ENCODE measurements around the gene VAV2.

- TF ChIP-seq, protein P1, sequence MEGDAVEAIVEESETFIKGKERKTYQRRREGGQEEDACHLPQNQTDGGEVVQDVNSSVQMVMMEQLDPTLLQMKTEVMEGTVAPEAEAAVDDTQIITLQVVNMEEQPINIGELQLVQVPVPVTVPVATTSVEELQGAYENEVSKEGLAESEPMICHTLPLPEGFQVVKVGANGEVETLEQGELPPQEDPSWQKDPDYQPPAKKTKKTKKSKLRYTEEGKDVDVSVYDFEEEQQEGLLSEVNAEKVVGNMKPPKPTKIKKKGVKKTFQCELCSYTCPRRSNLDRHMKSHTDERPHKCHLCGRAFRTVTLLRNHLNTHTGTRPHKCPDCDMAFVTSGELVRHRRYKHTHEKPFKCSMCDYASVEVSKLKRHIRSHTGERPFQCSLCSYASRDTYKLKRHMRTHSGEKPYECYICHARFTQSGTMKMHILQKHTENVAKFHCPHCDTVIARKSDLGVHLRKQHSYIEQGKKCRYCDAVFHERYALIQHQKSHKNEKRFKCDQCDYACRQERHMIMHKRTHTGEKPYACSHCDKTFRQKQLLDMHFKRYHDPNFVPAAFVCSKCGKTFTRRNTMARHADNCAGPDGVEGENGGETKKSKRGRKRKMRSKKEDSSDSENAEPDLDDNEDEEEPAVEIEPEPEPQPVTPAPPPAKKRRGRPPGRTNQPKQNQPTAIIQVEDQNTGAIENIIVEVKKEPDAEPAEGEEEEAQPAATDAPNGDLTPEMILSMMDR (IDR thresholded peaks at IDR 0.05): no peak
- no peak for TF ChIP-seq POLR2A (IDR thresholded peaks at IDR 0.05)
Measured at GRCh38 chr9:133728856-133729616, 263.1 kb downstream of the VAV2 start.

All from adrenal gland (tissue), 5 donors.